Measurements from ENCODE around the gene POU4F1.
A peak's percentile ranks its signal among the peaks of the same experiment; 100 is the strongest.

POU4F1 gene

DNA sequence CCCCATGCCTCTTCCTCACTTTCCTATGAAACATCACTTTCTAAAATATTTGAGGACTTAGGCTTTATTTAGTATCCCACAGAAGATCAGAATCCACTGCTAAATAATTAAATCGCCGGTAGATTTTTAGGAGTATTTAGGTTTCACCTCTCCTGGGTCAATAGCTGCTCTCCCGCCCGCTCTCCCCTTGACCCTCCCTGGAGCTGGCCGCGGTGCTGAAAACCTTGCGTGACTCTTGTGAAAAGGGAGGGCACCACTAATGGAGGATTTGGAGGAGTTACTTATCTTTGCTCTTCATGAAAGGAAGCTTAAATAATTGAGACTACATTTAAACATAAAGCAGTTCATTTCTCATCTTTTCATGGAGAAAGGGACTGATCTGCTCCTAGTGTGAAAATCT lies 14.1 kb downstream of the POU4F1 start:
- H3K4me1 ChIP-seq (ENCODE audit: low read depth, poor library complexity, severe bottlenecking) = no peaks in the 10 kb centered on the region
- no peak overlapping the region for H2AFZ ChIP-seq (ENCODE audit: low read depth)
- no peaks in the 10 kb centered on the region for H3K27me3 ChIP-seq (ENCODE audit: insufficient read depth, low read depth)
- no peaks in the 10 kb centered on the region for H4K20me1 ChIP-seq (ENCODE audit: insufficient read depth)
- no peak overlapping the region for H3K9ac ChIP-seq
- no peak overlapping the region for H3K4me2 ChIP-seq
- no peak overlapping the region for H3K27ac ChIP-seq
- TF ChIP-seq, protein P1, sequence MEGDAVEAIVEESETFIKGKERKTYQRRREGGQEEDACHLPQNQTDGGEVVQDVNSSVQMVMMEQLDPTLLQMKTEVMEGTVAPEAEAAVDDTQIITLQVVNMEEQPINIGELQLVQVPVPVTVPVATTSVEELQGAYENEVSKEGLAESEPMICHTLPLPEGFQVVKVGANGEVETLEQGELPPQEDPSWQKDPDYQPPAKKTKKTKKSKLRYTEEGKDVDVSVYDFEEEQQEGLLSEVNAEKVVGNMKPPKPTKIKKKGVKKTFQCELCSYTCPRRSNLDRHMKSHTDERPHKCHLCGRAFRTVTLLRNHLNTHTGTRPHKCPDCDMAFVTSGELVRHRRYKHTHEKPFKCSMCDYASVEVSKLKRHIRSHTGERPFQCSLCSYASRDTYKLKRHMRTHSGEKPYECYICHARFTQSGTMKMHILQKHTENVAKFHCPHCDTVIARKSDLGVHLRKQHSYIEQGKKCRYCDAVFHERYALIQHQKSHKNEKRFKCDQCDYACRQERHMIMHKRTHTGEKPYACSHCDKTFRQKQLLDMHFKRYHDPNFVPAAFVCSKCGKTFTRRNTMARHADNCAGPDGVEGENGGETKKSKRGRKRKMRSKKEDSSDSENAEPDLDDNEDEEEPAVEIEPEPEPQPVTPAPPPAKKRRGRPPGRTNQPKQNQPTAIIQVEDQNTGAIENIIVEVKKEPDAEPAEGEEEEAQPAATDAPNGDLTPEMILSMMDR (conservative IDR thresholded peaks at IDR 0.05; ENCODE audit: low read depth, low read length) = no peak
- no peaks in the 10 kb centered on the region for H3K36me3 ChIP-seq (ENCODE audit: insufficient read depth)
- H3K4me3 ChIP-seq (IDR thresholded peaks at IDR 0.05; ENCODE audit: insufficient read depth, low read depth, low read length) = no peak overlapping the region
- no peaks in the 10 kb centered on the region for H3K79me2 ChIP-seq (ENCODE audit: insufficient read depth, low read depth)

DNA sequence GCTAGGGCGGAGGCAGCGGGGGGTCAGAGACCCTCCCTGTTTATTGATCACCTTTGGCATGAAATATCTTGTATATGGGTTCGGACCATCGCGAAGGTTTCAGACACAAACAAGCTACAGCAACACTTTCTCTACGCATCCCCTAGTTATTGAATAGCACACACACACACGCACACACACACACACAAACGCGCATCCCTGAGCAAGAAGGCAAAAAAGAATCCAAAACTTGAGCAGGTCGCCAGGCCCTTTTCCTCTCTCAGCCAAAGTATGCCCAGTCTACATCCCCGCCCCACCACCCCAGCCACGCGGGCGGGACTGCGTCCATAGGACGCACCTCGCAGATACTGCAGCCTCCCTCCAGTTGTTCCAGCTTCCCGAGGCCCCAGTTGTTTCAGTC lies 16.0 kb downstream of the POU4F1 start:
- H3K79me2 ChIP-seq (ENCODE audit: insufficient read depth, low read depth) = no peaks in the 10 kb centered on the region
- no peak overlapping the region for H3K4me3 ChIP-seq (IDR thresholded peaks at IDR 0.05; ENCODE audit: insufficient read depth, low read depth, low read length)
- H4K20me1 ChIP-seq (ENCODE audit: insufficient read depth) = no peaks in the 10 kb centered on the region
- no peaks in the 10 kb centered on the region for H3K4me1 ChIP-seq (ENCODE audit: low read depth, poor library complexity, severe bottlenecking)
- TF ChIP-seq, protein P1 (conservative IDR thresholded peaks at IDR 0.05; ENCODE audit: low read depth, low read length) = no peak
- no peak overlapping the region for H3K27ac ChIP-seq
- no peaks in the 10 kb centered on the region for H3K36me3 ChIP-seq (ENCODE audit: insufficient read depth)
- H2AFZ ChIP-seq (ENCODE audit: low read depth) = no peak overlapping the region
- no peaks in the 10 kb centered on the region for H3K27me3 ChIP-seq (ENCODE audit: insufficient read depth, low read depth)
- H3K4me2 ChIP-seq = no peak overlapping the region
- no peak overlapping the region for H3K9ac ChIP-seq

DNA sequence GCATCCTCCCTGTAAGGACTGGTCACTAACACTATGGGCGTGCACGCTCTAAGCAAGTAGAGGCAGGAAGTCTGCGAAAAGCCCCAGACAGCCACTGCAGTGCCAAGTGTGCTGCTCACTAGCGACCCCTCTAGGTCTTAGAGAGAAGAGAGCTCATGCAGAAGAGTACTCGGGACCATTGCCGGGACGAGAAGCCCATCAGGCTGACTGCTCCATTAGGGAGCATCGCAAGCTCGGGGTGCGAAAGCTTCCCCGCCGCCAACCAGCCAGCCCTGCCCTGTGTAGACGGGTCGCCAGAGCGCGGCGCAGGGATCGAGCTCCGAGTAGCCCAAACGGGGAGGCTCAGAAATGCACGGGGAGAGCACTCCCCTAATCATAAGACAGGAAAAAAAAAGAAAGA lies 16.6 kb downstream of the POU4F1 start:
- H3K9ac ChIP-seq = no peak overlapping the region
- no peaks in the 10 kb centered on the region for H3K4me1 ChIP-seq (ENCODE audit: low read depth, poor library complexity, severe bottlenecking)
- H3K4me2 ChIP-seq = no peak overlapping the region
- H3K36me3 ChIP-seq (ENCODE audit: insufficient read depth) = no peaks in the 10 kb centered on the region
- no peak overlapping the region for H3K4me3 ChIP-seq (IDR thresholded peaks at IDR 0.05; ENCODE audit: insufficient read depth, low read depth, low read length)
- H4K20me1 ChIP-seq (ENCODE audit: insufficient read depth) = no peaks in the 10 kb centered on the region
- H3K27me3 ChIP-seq (ENCODE audit: insufficient read depth, low read depth) = no peaks in the 10 kb centered on the region
- H3K79me2 ChIP-seq (ENCODE audit: insufficient read depth, low read depth) = no peaks in the 10 kb centered on the region
- TF ChIP-seq, protein P1 (conservative IDR thresholded peaks at IDR 0.05; ENCODE audit: low read depth, low read length) = 0 out of 2 replicates have a peak, but pooled peaks have one; percentile 13
- H3K27ac ChIP-seq = no peak overlapping the region
- H2AFZ ChIP-seq (ENCODE audit: low read depth) = no peak overlapping the region

DNA sequence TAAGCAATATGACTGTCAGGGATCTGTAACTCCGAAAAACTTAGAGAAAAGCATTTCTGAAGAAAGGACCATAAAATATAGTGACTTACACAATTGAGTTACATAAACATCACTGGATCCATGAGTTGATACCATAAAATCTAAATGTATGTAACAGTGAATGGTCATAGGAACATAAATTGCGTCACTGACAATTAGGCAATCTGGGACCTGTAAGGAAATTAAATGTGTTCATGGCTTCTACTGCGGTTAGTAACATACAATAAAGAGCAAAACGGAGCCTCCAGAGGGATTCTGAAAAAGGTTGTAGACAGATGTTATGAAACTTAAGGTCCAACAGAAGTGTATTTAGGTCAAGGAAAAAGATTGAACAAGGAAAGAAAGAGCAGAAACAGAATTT lies 27.1 kb downstream of the POU4F1 start:
- no peak overlapping the region for H3K27ac ChIP-seq
- H4K20me1 ChIP-seq (ENCODE audit: insufficient read depth) = no peaks in the 10 kb centered on the region
- TF ChIP-seq, protein P1 (conservative IDR thresholded peaks at IDR 0.05; ENCODE audit: low read depth, low read length) = no peak
- no peaks in the 10 kb centered on the region for H3K36me3 ChIP-seq (ENCODE audit: insufficient read depth)
- H3K4me3 ChIP-seq (IDR thresholded peaks at IDR 0.05; ENCODE audit: insufficient read depth, low read depth, low read length) = no peak overlapping the region
- no peak overlapping the region for H3K4me2 ChIP-seq
- H2AFZ ChIP-seq (ENCODE audit: low read depth) = no peak overlapping the region
- H3K4me1 ChIP-seq (ENCODE audit: low read depth, poor library complexity, severe bottlenecking) = no peaks in the 10 kb centered on the region
- H3K27me3 ChIP-seq (ENCODE audit: insufficient read depth, low read depth) = no peaks in the 10 kb centered on the region
- H3K79me2 ChIP-seq (ENCODE audit: insufficient read depth, low read depth) = no peaks in the 10 kb centered on the region
- H3K9ac ChIP-seq = no peak overlapping the region

Data from KMS-11 (cell line).